Type B pancreatic cell (in vitro differentiated cells): ENCODE data around the gene HCK. TPM values are rescaled to one million over a fixed set of nuclear protein-coding genes. Genes with fewer than 3 reads are reported as not detected.
A peak's percentile ranks its signal among the peaks of the same experiment; 100 is the strongest.

Experiments used
- DNase-seq: peaks from one replicate; pipeline ENCODE4 v3.0.0; 2021; ENCODE audit warnings: mixed read lengths; ENCODE audit not compliant: unreplicated experiment; ENCODE audit errors: extremely low spot score
- H3K27ac Mint-ChIP-seq: 2 replicates; pipeline ENCODE4 v1.8.0; 2021; ENCODE audit warnings: mild to moderate bottlenecking, mixed read lengths
- H3K27me3 Mint-ChIP-seq: 2 replicates; pipeline ENCODE4 v1.8.0; 2021; ENCODE audit warnings: mixed read lengths
- H3K36me3 Mint-ChIP-seq: 2 replicates; pipeline ENCODE4 v1.8.0; 2021; ENCODE audit warnings: mixed read lengths
- H3K4me1 Mint-ChIP-seq: one replicate; pipeline ENCODE4 v1.8.0; 2021; ENCODE audit warnings: mixed read lengths; ENCODE audit not compliant: unreplicated experiment
- H3K4me3 Mint-ChIP-seq: 2 replicates; pipeline ENCODE4 v1.8.0; 2021; ENCODE audit warnings: mild to moderate bottlenecking, mixed read lengths
- H3K9me3 Mint-ChIP-seq: 2 replicates; pipeline ENCODE4 v1.8.0; 2021; ENCODE audit warnings: mixed read lengths
- CTCF ChIP-seq: fragments of 200-600 bp; sonication (generic); conservative IDR thresholded peaks from 2 replicates; pipeline ENCODE4 v1.5.0; 2021; ENCODE audit warnings: antibody characterized with exemption, mild to moderate bottlenecking
- total RNA-seq: library from RNA; stranded (reverse); gene quantifications from 2 replicates; pipeline ENCODE4 v1.2.1, GENCODE V29; 2021; ENCODE audit warnings: low replicate concordance

HCK gene
- total RNA-seq, 1 donor from 2014 or later: not detected

GRCh38 chr20:32067234-32067821 is 15.3 kb downstream of the HCK start:
- Mint-ChIP-seq H3K4me3 (no peak overlapping the region), H3K36me3 (no peaks in the 10 kb centered on the region), H3K9me3 (no peaks in the 10 kb centered on the region), H3K27me3 (peaks cover 52% of the 10 kb centered on the region), H3K4me1 (peaks cover 7% of the 10 kb centered on the region), H3K27ac (peak overlapping the region; percentile 14)
- DNase-seq: no peak
- no peak for TF ChIP-seq CTCF

DNA sequence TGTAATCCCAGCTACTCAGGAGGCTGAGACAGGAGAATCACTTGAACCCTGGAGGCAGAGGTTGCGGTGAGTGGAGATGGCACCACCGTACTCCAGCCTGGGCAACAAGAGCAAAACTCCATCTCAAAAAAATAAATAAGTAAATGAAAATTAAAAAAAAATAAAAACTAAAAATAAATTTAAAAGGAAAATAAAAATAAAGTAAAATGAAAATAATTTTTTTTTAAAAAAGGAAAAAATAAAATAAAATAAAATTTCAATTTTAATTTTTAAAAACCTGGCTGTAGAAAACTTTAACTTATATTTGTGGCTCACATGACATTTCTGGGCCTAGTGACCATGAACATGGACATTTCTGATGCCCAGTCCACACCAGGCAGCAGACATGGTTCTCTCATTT is 16.1 kb downstream of the HCK start:
- Mint-ChIP-seq H3K4me3 (no peak overlapping the region), H3K9me3 (no peaks in the 10 kb centered on the region), H3K27ac (no peak overlapping the region), H3K36me3 (no peaks in the 10 kb centered on the region), H3K27me3 (peaks cover 48% of the 10 kb centered on the region), H3K4me1 (peaks cover 7% of the 10 kb centered on the region)
- TF ChIP-seq CTCF: no peak
- no peak for DNase-seq

GRCh38 chr20:32069711-32070110 is 17.7 kb downstream of the HCK start:
- no peak for DNase-seq

DNA sequence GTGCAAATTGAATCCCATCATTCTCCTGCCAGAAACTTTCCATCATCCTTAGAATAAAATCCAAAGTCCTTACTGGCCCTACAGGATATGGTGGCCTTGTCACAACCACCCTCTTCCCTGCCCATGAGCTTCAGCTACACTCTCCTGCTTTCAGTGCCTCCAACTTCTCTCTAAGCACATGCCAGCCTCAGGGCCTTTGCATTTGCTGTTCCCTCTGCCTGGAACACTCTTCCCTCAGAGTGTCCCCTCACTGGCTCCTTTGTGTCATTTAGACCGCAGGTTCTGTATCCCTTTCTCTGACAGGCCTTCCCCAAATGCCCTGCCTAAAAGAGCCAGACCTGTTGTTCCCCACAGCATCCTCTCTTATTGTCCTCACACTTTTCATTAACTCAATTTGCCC is 18.2 kb downstream of the HCK start:
- Mint-ChIP-seq H3K4me1 (peaks cover 7% of the 10 kb centered on the region), H3K27me3 (peaks cover 56% of the 10 kb centered on the region), H3K4me3 (no peak overlapping the region), H3K27ac (no peak overlapping the region), H3K36me3 (no peaks in the 10 kb centered on the region), H3K9me3 (no peaks in the 10 kb centered on the region)
- no peak for TF ChIP-seq CTCF
- no peak for DNase-seq

More at GRCh38 chr20:32069711-32070110, 17.7 kb downstream of the HCK start:
- Mint-ChIP-seq H3K4me3 (no peak overlapping the region), H3K27ac (no peak overlapping the region), H3K36me3 (no peaks in the 10 kb centered on the region), H3K4me1 (peaks cover 7% of the 10 kb centered on the region), H3K9me3 (no peaks in the 10 kb centered on the region), H3K27me3 (peaks cover 52% of the 10 kb centered on the region)
- TF ChIP-seq CTCF: no peak

DNA sequence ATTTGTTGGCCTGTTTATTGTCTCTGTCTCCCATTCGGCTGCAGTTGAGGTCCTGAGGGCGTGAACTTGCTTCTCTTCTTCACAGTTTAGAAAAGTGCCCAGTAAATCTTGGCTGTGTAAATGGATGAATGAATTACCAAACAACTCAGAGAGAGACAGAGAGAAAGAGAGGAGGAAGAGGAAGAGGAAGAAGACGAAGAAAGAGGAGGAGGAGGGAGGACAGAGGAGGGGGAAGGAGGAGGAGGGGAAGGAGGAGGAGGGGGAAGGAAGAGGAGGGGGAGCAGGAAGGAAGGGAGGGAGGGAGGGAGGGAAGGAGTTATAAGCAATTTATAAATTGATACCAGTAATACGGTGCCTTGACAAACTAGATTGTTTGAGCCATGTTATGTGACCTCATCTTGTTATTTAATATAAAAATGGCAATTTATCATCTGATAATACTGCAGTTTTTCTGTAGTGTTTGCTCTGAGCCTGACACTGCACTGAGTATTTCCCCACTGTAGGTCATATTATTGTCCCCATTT is 18.7 kb downstream of the HCK start:
- no peak overlapping the region for H3K27ac Mint-ChIP-seq
- peaks cover 57% of the 10 kb centered on the region for H3K27me3 Mint-ChIP-seq
- TF ChIP-seq CTCF: no peak
- no peak for DNase-seq
- H3K4me1 Mint-ChIP-seq: peaks cover 7% of the 10 kb centered on the region
- H3K4me3 Mint-ChIP-seq: no peak overlapping the region
- no peaks in the 10 kb centered on the region for H3K36me3 Mint-ChIP-seq
- H3K9me3 Mint-ChIP-seq: no peaks in the 10 kb centered on the region
